ENCODE data around the gene DNAH5.

DNAH5 gene

DNA sequence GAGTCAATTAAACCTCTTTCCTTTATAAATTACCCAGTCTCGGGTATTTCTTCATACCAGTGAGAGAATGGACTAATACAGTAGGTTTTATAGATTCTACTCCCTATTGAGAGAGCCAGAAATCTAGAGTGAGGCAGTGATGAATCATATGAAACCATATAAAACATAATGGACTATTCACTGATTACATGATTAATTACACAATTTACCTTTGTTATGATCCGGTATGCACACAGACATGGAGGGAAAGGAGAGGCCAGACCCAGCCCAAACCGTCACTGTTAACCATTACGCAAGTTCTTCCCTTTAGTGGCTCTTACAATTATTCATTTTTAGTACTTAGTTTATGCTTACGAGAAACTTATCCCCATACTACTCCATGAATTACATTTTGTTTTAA is 205.0 kb downstream of the DNAH5 start:
- Mint-ChIP-seq H3K4me1 (no peaks in the 10 kb centered on the region), H3K4me3 (no peak overlapping the region), H3K27me3 (no peaks in the 10 kb centered on the region), H3K36me3 (no peaks in the 10 kb centered on the region), H3K27ac (no peak overlapping the region), H3K9me3 (peaks cover 16% of the 10 kb centered on the region)

DNA sequence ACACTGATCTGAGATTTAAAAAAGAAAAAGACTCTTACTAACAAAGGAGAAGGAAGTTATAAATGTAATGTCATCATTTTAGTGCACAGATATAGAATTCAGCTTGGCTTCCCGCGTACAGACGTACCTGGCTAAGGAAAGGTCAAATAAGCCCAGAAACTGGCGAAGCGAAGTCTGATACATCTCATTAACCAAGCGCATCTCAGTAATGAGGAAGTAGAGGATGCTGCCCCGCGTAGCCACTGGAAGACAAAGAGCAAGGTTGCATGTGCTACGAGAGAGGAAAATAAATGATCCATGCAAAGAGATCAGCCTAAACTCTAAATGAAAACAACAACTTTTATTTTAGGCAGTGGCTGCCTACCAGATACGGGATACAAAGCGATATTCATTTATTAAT is 208.8 kb downstream of the DNAH5 start:
- no peaks in the 10 kb centered on the region for H3K27me3 Mint-ChIP-seq

DNA sequence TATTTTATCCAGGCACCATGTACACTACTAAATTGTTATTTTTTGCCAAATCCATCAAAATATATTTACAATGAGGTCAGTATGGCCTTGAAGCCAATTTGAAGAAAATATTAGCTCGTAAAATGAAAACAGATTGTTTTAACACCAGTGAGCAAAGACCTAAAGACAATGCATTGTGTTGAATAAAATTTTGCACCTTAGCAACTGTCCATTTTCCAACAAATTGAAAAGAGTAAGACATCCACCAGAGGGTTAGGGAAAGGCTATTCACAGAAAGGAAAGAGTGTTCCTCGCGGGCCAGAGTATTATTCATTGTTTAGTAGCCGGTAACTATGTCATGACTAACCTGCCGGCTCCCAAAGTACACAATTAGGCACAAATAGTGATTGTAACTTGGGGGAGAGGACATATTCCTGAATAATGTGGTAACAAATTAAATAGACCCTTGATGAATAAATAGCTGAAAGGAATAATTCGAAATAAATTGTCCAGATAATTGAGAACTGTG is 213.3 kb downstream of the DNAH5 start:
- Mint-ChIP-seq H3K4me3 (no peak overlapping the region), H3K27ac (no peak overlapping the region), H3K4me1 (no peaks in the 10 kb centered on the region), H3K9me3 (peaks cover 9% of the 10 kb centered on the region), H3K36me3 (no peaks in the 10 kb centered on the region), H3K27me3 (no peaks in the 10 kb centered on the region)

More for the DNA sequence above, 208.8 kb downstream of the DNAH5 start:
- H3K4me1 Mint-ChIP-seq, result no peaks in the 10 kb centered on the region
- H3K9me3 Mint-ChIP-seq, result peaks cover 14% of the 10 kb centered on the region
- no peaks in the 10 kb centered on the region for H3K36me3 Mint-ChIP-seq
- H3K27ac Mint-ChIP-seq, result no peak overlapping the region
- H3K4me3 Mint-ChIP-seq, result no peak overlapping the region

DNA sequence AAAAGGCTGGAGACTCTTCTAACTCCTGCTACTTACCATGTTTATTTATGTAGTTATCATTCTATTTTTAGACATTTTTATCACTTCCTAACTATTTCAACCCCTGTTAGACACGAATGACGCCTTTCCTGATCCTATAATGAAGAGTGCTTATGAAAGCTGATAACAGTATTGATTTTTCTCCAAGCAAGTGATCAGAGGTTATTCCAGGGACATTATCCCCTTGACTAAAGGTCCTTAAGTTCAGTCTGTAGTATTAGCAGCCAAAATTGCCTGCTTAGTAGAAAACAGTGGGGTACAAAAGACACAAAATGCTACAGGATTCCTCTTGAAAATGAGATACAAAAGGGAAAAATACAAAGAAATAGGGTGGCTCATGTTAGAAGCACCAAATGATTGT is 235.6 kb downstream of the DNAH5 start:
- H3K9me3 Mint-ChIP-seq, result peaks cover 34% of the 10 kb centered on the region
- H3K4me1 Mint-ChIP-seq, result no peaks in the 10 kb centered on the region
- H3K4me3 Mint-ChIP-seq, result no peak overlapping the region
- H3K27ac Mint-ChIP-seq, result no peak overlapping the region
- H3K36me3 Mint-ChIP-seq, result no peaks in the 10 kb centered on the region
- peaks cover 1% of the 10 kb centered on the region for H3K27me3 Mint-ChIP-seq

DNA sequence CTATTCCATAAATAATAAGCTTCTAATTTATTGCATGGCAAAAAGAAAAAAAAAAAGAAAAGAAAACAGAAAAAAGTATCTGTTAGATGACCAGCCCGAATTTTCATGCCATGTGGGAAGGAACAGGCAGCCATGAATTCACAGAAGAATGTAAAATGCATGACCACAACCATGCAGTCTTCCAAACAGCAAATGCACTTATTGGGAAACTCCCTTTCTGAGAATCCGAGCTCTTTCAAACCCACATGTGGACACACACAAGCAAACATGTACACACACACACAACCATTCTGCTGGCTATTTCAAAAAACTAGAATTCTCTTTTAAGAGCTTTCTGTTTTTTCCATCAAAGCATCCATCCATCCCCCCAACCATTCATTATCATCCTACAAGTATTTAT is 236.1 kb downstream of the DNAH5 start:
- no peak overlapping the region for H3K4me3 Mint-ChIP-seq
- no peaks in the 10 kb centered on the region for H3K36me3 Mint-ChIP-seq
- no peaks in the 10 kb centered on the region for H3K4me1 Mint-ChIP-seq
- peaks cover 34% of the 10 kb centered on the region for H3K9me3 Mint-ChIP-seq
- H3K27ac Mint-ChIP-seq, result no peak overlapping the region
- H3K27me3 Mint-ChIP-seq, result peaks cover 1% of the 10 kb centered on the region

DNA sequence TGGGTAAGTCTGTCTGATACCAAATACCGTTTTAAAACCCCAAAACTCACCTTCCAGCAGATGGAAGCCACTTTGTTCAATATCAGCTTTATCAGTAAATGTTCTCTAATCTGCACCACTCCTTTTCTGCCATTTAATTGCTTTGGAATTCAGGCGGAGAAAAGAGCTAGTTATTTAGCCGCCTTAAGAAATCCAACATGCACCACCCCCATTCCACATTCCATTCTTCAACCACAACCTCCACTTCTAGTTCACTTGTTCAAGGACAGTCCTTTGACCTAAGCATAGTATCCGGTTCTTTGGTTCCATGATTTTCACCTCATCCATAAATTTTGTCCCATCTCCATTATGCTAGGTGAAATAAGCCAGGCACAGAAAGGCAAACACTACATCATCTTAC is 240.1 kb downstream of the DNAH5 start:
- H3K9me3 Mint-ChIP-seq, result peaks cover 14% of the 10 kb centered on the region
- no peaks in the 10 kb centered on the region for H3K4me1 Mint-ChIP-seq
- H3K27ac Mint-ChIP-seq, result no peak overlapping the region
- no peaks in the 10 kb centered on the region for H3K36me3 Mint-ChIP-seq
- H3K4me3 Mint-ChIP-seq, result no peak overlapping the region
- no peaks in the 10 kb centered on the region for H3K27me3 Mint-ChIP-seq

DNA sequence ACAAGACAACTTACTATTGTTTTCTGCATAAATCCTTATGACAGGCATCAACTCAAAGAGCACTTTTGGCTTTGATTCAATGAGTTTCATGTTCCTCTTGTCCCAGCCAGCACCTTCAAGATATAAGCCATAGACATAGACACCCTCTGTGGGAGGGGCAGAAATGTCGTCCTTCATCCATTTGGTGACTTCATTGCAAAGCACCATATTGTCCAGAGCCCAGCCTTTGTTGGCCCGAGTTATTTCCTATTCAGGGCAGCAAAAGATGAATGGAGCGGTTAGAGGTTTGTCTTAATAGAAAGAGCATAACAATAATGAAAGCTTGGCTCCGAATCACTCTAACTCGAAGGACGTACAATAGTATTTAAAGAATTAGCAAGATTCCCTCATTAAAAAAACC is 243.9 kb downstream of the DNAH5 start:
- Mint-ChIP-seq H3K9me3 (peaks cover 10% of the 10 kb centered on the region), H3K27me3 (no peaks in the 10 kb centered on the region), H3K4me1 (no peaks in the 10 kb centered on the region), H3K4me3 (no peak overlapping the region), H3K27ac (no peak overlapping the region), H3K36me3 (no peaks in the 10 kb centered on the region)

DNA sequence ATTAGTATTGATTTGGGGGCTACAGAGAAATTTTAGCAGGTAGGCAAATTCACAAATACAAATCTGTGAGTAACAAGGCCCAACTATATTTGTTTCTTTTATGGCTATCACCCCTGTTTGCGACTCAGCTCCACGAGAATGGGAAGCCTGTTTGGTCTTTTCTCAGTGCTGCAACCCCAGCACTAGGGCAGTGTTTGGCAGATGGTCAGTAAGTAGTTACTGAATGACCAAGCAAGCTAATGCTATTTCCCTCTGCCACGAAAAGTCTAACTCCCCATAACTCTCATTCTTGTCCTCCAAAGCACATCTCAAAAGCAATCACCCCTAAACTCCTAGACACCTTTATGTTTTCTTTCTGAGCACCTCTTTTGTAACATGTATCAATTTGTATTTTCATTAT is 245.6 kb downstream of the DNAH5 start:
- no peaks in the 10 kb centered on the region for H3K27me3 Mint-ChIP-seq
- no peaks in the 10 kb centered on the region for H3K36me3 Mint-ChIP-seq
- no peaks in the 10 kb centered on the region for H3K4me1 Mint-ChIP-seq
- peaks cover 10% of the 10 kb centered on the region for H3K9me3 Mint-ChIP-seq
- no peak overlapping the region for H3K4me3 Mint-ChIP-seq
- H3K27ac Mint-ChIP-seq, result no peak overlapping the region

DNA sequence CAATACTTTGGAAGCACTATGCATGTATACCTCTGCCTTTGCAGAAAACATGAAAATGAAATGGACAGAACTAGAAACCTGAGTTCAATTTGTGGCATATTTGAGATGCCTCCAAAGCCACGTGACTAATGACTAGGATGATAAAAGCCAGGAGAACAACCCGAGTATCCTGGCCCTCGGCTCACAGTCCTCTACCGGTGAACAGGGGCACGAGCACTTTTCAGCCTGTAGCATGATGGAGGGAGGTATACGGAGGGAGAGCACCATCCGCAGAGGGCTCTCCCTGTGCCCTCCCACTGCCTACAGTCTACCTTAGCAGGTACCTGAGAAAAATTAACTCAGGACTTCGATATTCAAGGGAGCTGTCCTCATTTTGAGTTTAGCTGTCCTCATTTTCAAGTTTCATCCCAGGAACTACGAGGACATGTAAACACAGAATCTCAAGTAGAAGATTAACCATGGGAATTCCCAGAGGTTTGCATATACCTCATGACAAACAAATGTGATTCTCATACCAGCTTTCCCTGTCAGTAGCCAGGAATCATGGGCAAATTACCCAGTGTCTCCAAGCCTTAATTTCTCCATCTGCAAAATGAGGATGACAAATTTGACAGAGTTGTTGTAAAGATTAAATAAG is 249.3 kb downstream of the DNAH5 start:
- H3K27ac Mint-ChIP-seq, result no peak overlapping the region
- no peaks in the 10 kb centered on the region for H3K4me1 Mint-ChIP-seq
- H3K27me3 Mint-ChIP-seq, result no peaks in the 10 kb centered on the region
- no peaks in the 10 kb centered on the region for H3K36me3 Mint-ChIP-seq
- H3K9me3 Mint-ChIP-seq, result peaks cover 10% of the 10 kb centered on the region
- no peak overlapping the region for H3K4me3 Mint-ChIP-seq

DNA sequence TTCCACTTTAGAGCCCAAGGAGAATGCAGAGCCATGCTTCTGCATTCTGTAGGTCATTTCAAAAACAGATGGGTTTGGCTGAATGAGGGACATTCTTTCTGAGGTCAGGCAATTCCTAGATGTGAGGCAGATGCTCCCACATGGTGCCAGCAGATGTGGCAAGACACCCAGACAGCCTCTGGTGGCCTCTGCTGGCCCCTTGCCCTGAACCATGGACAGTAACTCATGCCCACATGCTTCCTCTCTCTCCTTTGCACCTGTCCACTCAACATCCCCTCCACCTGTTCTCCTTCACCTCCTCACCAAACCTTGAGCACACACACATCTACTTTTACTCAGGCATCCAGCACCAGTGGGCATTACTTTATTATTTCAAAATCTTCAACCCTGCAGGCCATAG is 252.3 kb downstream of the DNAH5 start:
- H3K4me1 Mint-ChIP-seq, result no peaks in the 10 kb centered on the region
- no peaks in the 10 kb centered on the region for H3K27me3 Mint-ChIP-seq
- H3K36me3 Mint-ChIP-seq, result no peaks in the 10 kb centered on the region
- H3K27ac Mint-ChIP-seq, result no peak overlapping the region
- H3K9me3 Mint-ChIP-seq, result peaks cover 7% of the 10 kb centered on the region
- H3K4me3 Mint-ChIP-seq, result no peak overlapping the region

DNA sequence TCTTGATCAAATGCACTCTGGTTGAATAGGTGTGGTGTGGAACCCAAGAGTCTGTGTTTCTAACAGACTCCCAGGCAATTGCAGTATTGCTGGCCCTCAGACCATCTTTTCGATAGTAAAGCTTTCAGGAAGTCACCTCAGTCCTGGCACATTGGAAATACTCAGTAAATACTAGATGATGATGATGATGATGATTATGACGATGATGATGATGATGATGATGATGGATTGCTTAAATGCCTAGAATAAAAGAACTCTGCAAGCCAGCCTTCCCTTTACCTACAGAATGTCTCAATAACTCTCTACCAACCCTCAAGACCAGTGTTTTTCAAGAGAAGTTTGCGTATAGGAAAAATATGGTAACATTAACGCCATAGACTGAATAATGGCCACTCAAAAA is 268.0 kb downstream of the DNAH5 start:
- Mint-ChIP-seq H3K27ac (no peak overlapping the region), H3K4me1 (no peaks in the 10 kb centered on the region)

DNA sequence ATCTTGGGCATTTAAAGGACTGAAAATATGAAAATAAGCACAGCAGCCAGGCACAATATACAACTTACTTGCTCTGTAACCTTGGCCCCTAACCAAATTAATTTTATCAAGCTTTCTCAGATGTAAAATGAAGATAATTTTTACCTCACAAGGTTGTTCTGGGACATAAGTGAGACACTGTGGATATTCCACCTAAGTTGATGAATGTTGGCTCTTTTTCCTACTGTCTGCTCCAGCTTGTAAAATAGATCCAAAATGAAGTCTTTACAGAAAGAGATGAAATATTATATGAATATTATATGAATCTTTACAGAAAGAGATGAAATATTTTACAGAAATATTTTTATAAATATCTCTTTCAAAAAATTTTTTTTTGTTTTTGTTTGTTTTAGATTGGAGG is 270.1 kb downstream of the DNAH5 start:
- no peak overlapping the region for H3K4me3 Mint-ChIP-seq

More for the DNA sequence above, 268.0 kb downstream of the DNAH5 start:
- H3K36me3 Mint-ChIP-seq, result no peaks in the 10 kb centered on the region
- no peaks in the 10 kb centered on the region for H3K27me3 Mint-ChIP-seq
- no peaks in the 10 kb centered on the region for H3K9me3 Mint-ChIP-seq
- H3K4me3 Mint-ChIP-seq, result no peak overlapping the region

DNA sequence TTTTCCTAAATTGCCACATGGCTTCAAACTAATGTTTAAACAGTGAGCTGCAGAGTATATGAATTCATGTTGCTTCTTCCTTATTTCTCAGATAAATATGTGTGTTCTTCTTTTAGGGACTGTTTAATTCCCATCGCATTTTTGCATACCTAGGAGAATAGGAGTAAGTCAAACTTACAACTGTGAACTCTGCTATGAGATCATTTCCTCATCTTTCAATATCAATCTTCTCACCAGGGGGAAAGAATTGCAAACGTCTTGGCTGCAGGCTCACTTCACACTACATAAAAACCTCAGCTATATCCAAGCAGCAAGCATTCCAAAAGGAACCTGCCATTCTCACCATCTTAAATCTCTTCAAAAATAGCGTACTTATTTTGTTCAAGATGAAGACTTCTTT is 271.0 kb downstream of the DNAH5 start:
- no peaks in the 10 kb centered on the region for H3K4me1 Mint-ChIP-seq
- peaks cover 10% of the 10 kb centered on the region for H3K9me3 Mint-ChIP-seq
- no peak overlapping the region for H3K27ac Mint-ChIP-seq
- H3K4me3 Mint-ChIP-seq, result no peak overlapping the region
- H3K36me3 Mint-ChIP-seq, result no peaks in the 10 kb centered on the region
- no peaks in the 10 kb centered on the region for H3K27me3 Mint-ChIP-seq

More for the DNA sequence above, 270.1 kb downstream of the DNAH5 start:
- Mint-ChIP-seq H3K4me1 (no peaks in the 10 kb centered on the region), H3K27me3 (no peaks in the 10 kb centered on the region), H3K9me3 (peaks cover 10% of the 10 kb centered on the region), H3K36me3 (no peaks in the 10 kb centered on the region), H3K27ac (no peak overlapping the region)

DNA sequence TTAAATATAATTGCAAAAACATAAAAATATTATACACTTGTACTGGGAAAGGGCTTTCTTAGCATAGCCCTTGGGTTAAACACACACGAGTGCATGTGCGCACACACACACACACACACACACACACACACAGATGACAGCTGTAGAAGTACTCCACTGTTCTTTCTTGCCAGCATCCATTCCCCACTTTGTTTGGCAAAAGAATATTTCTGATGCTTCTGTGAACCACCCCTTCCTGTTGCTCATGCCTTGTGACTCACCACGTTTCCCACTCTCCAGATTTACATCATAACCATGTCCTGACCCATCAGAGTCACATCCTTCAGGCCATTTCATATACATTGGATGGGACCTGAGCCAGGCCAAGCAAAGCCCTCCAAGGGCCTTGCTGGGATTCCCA is 280.1 kb downstream of the DNAH5 start:
- no peak overlapping the region for H3K4me3 Mint-ChIP-seq
- H3K27ac Mint-ChIP-seq, result no peak overlapping the region
- no peaks in the 10 kb centered on the region for H3K4me1 Mint-ChIP-seq
- H3K9me3 Mint-ChIP-seq, result peaks cover 10% of the 10 kb centered on the region
- H3K27me3 Mint-ChIP-seq, result no peaks in the 10 kb centered on the region
- no peaks in the 10 kb centered on the region for H3K36me3 Mint-ChIP-seq

DNA sequence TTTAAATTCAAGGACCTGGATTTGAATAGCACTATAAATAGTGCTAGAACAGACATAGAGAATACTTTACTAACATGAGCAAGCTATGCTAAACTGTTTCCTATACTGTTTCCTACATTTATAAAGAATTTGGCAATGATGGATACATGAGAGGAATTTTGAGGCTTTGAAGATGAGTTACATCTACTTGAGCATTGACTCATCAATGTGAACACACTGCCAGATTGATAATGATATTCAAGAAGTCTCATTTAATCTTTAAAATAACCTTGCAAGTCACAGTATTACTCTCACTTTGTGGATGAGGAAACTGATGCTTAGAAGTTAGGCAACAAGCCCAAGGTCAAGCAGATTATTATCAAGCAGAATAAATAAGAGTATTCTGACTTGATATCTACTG is 281.9 kb downstream of the DNAH5 start:
- no peak overlapping the region for H3K27ac Mint-ChIP-seq
- H3K36me3 Mint-ChIP-seq, result no peaks in the 10 kb centered on the region
- H3K27me3 Mint-ChIP-seq, result no peaks in the 10 kb centered on the region
- H3K9me3 Mint-ChIP-seq, result peaks cover 7% of the 10 kb centered on the region
- H3K4me1 Mint-ChIP-seq, result no peaks in the 10 kb centered on the region
- no peak overlapping the region for H3K4me3 Mint-ChIP-seq

DNA sequence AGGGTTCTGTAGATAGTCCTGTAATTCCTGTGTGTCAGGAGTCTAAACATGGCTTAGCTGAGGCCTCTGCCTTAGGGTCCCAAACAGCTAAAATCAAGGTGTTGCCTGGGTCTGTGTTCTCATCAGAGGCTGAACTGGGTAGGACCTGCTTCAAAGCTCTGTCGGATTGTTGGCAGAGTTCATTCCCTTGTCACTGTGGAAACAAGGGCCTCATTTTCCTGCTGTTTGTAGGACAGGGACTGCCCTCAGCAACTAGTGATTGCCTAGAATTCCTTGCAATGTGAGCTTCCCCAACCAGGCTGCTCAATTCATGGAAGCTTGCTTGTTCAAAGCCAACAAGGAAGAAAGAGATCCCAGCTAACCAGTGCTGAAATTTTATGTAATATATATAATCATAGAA is 283.2 kb downstream of the DNAH5 start:
- H3K9me3 Mint-ChIP-seq, result peaks cover 7% of the 10 kb centered on the region
- no peak overlapping the region for H3K27ac Mint-ChIP-seq
- no peaks in the 10 kb centered on the region for H3K36me3 Mint-ChIP-seq
- no peak overlapping the region for H3K4me3 Mint-ChIP-seq
- no peaks in the 10 kb centered on the region for H3K27me3 Mint-ChIP-seq
- H3K4me1 Mint-ChIP-seq, result no peaks in the 10 kb centered on the region

DNA sequence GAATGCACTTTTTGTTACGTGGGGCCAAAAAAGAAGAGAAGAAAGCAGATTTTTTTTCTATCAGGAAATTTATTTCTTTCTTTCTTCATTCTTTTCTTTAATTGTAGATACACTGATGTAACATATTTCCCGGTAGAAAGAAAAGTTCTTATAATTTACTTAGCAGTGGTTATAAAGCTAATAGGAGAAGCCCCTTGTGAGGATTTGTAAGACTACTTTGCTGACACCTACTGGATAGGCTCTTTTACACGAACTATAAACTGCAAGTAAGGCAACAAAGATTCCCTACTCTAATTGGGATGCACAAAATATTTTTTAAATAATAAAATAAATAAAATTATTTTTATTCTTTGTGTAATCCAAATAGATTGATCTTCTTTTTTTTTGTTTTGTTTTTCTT is 284.4 kb downstream of the DNAH5 start:
- Mint-ChIP-seq H3K27ac (no peak overlapping the region), H3K9me3 (peaks cover 7% of the 10 kb centered on the region), H3K36me3 (no peaks in the 10 kb centered on the region), H3K4me3 (no peak overlapping the region), H3K27me3 (no peaks in the 10 kb centered on the region), H3K4me1 (no peaks in the 10 kb centered on the region)

All from activated naive CD4-positive, alpha-beta T cell treated with anti-CD3 and anti-CD28 coated beads, Interleukin-2, amount 50 U/mL, for 24 hours (primary cell).